ENCODE measurements around the gene SPC24.

- TF ChIP-seq CTCF (IDR thresholded peaks at IDR 0.05; ENCODE audit: extremely low read depth in 1 of 2, insufficient read depth in 1 of 2, low read depth in 1 of 2, low read length in 2 of 2) (no peak), POLR2AphosphoS5 (IDR thresholded peaks at IDR 0.05; ENCODE audit: insufficient read depth, low read depth, low read length) (no peak)
Observed at GRCh38 chr19:11106477-11106876, 49.1 kb downstream of the SPC24 start.

Measured in endothelial cell of umbilical vein (primary cell).